AG04450 (cell line): ENCODE data around the gene E2F8. TPM values are rescaled to one million over a fixed set of nuclear protein-coding genes. Genes with fewer than 3 reads are reported as not detected.

Experiments
- CTCF ChIA-PET: fragments of 300-600, 350-600 bp; formaldehyde crosslinking; extraction: SDS; loops from one replicate; lab custom pipeline; 2022; ENCODE audit warnings: antibody characterized with exemption, inconsistent platforms; lab: Charles Lee
- POLR2A ChIA-PET: fragments of 350-600 bp; formaldehyde crosslinking; extraction: SDS; loops from one replicate; lab custom pipeline; 2021; ENCODE audit warnings: antibody characterized with exemption, inconsistent platforms; lab: Yijun Ruan, JAX
- DNase-seq: peaks from one replicate; pipeline ENCODE4 v3.0.0-alpha.2; 2011; ENCODE audit warnings: low read depth, low spot score
- H3K27ac ChIP-seq: one replicate; pipeline ENCODE4 v1.5.1; 2012; ENCODE audit warnings: low read depth, low read length, control low read depth
- H3K27me3 ChIP-seq: one replicate; pipeline ENCODE4 v1.6.0; 2012; ENCODE audit warnings: low read length; ENCODE audit not compliant: control insufficient read depth, insufficient read depth
- H3K4me3 ChIP-seq: 2 replicates; pipeline ENCODE4 v1.5.1; 2011; ENCODE audit warnings: mild to moderate bottlenecking, low read depth, low read length, control low read depth
- H3K9me3 ChIP-seq: 2 replicates; pipeline ENCODE4 v1.5.1; 2012; ENCODE audit warnings: low read length; ENCODE audit not compliant: control insufficient read depth, insufficient read depth
- CTCF ChIP-seq: IDR thresholded peaks from 2 replicates; pipeline ENCODE4 v1.5.1; 2011; ENCODE audit warnings: low read depth, low read length, control low read depth, inconsistent platforms
- polyA plus RNA-seq: library from polyadenylated mRNA; depleted of rRNA; stranded (reverse); fragments of >200 nt; gene quantifications from 2 replicates; pipeline ENCODE4 v1.2.3, GENCODE V29; 2011

The E2F8 gene
- polyA plus RNA-seq, 1 experiment, result 0.98 TPM

- H3K27ac ChIP-seq, result no peak overlapping the region
- no peaks in the 10 kb centered on the region for H3K9me3 ChIP-seq
- H3K27me3 ChIP-seq, result no peaks in the 10 kb centered on the region
- no peak overlapping the region for H3K4me3 ChIP-seq
- no peak for TF ChIP-seq CTCF
- no peak for DNase-seq
- ChIA-PET POLR2A (no interaction called here), CTCF (no interaction called here)
These were observed 6.4 kb downstream of the E2F8 start for GRCh38 chr11:19234231-19234817.

DNA sequence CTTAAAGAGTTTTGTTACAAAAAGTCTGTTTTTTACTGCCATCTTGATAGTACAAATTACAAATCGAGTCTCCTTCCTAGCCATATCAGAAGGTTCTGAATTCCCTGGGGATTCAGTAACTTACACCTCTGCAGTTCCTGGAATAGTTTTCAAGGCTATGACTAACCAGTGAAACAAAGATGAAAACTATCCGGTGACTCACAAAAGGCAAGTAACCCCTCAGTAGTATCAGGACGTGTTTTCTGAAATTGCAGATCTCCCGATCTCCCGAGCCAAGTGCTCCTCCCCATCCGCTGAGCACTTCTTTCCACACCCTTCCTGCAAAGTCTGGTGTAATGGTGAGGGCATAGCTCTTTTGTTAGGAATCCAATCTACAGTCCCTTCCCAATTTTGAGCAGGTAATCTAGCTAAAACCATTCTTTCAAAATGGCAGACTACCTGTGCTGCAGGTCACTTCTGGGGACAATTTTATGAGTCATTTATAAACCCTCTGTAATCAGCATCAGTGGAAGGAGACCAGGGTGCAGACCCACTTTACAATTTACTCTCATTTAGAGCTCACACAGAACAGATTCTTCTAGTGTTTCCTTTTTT, 7.7 kb downstream of the E2F8 start:
- Histone ChIP-seq H3K4me3 (no peak overlapping the region), H3K27me3 (no peaks in the 10 kb centered on the region), H3K9me3 (no peaks in the 10 kb centered on the region), H3K27ac (no peak overlapping the region)
- CTCF ChIA-PET, result interaction anchor here (1.6 to 1.9 kb wide), 2 partner anchors 27 to 162 kb away, joined by 4 to 6 read pairs; no protein-coding TSS in a partner anchor
- TF ChIP-seq CTCF, result no peak
- peak; percentile 48 for DNase-seq
- POLR2A ChIA-PET, result no interaction called here

DNA sequence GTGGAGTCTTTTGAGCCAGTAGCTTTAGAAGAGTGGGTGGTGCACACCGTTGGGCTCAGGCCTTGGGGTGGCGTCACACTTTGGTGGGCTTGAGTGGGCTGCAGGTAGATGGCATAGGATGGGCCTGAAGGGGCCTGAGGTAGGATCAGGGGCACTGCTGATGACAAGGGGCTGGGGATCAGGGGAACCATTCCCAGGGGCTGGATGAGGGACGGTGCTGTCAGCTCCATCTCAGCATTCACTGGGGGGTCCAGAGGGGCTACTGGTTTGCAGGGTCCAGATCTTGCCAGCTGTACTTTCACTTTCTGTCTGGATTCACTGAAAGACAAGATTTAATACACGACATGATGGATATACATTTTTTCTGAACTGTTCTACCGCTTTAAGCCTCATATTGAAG, 11.1 kb downstream of the E2F8 start:
- no peak overlapping the region for H3K4me3 ChIP-seq
- ChIA-PET POLR2A (no interaction called here), CTCF (interaction anchor here (1.6 kb wide), 1 partner anchor 152 kb away, joined by 4 read pairs; no protein-coding TSS in a partner anchor)
- H3K27ac ChIP-seq, result no peak overlapping the region
- TF ChIP-seq CTCF, result no peak
- H3K27me3 ChIP-seq, result no peaks in the 10 kb centered on the region
- no peaks in the 10 kb centered on the region for H3K9me3 ChIP-seq
- DNase-seq, result no peak

- TF ChIP-seq CTCF, result no peak
- no peak overlapping the region for H3K4me3 ChIP-seq
- H3K27me3 ChIP-seq, result no peaks in the 10 kb centered on the region
- no peaks in the 10 kb centered on the region for H3K9me3 ChIP-seq
- ChIA-PET POLR2A (no interaction called here), CTCF (interaction anchor here (1.2 kb wide), 1 partner anchor 31 kb away, joined by 6 read pairs; no protein-coding TSS in a partner anchor)
- no peak for DNase-seq
- H3K27ac ChIP-seq, result no peak overlapping the region
These were observed 11.8 kb downstream of the E2F8 start for GRCh38 chr11:19228968-19229367.

GRCh38 chr11:19226378-19227195, 14.2 kb downstream of the E2F8 start:
- DNase-seq, result no peak
- no peaks in the 10 kb centered on the region for H3K27me3 ChIP-seq
- no peak for TF ChIP-seq CTCF
- POLR2A ChIA-PET, result no interaction called here
- H3K9me3 ChIP-seq, result no peaks in the 10 kb centered on the region
- no peak overlapping the region for H3K4me3 ChIP-seq
- H3K27ac ChIP-seq, result no peak overlapping the region
- CTCF ChIA-PET, result interaction anchor here (0.6 to 1.9 kb wide), 3 partner anchors 14 to 150 kb away, joined by 4 to 5 read pairs (median 4); no protein-coding TSS in a partner anchor
